Heart left ventricle (tissue), 16 donors: ENCODE results near the gene TREM1. TPM values are rescaled to one million over a fixed set of nuclear protein-coding genes. Genes with fewer than 3 reads are reported as not detected.

ENCODE experiments used
- ATAC-seq, 4 donors: fragments of 200-7000 bp; cut with Tn5 transposase; one replicate each; pipeline ENCODE4 v1.9.1; 2020 to 2022; ENCODE audit warnings: moderate library complexity in 4 of 4, mild to moderate bottlenecking in 3 of 4, moderate number of reproducible peaks in 1 of 4
- DNase-seq, 5 donors: peaks; one replicate each; pipeline ENCODE4 v3.0.0-alpha.2; 2020
- H3K27ac ChIP-seq, 12 donors: fragments of 200-600 bp; sonication (generic) in 4 of 12; one replicate each; pipeline versions ENCODE4 v1.5.0 to v1.8.0; 2016 to 2022; ENCODE audit warnings: mild to moderate bottlenecking in 2 of 12
- H3K27me3 ChIP-seq, 9 donors: fragments of 200-600 bp; sonication (generic) in 2 of 9; one replicate each; pipeline versions ENCODE4 v1.5.1 to v1.8.0; 2016 to 2022; ENCODE audit warnings: mild to moderate bottlenecking in 3 of 9
- H3K36me3 ChIP-seq, 9 donors: fragments of 200-600 bp; sonication (generic) in 2 of 9; one replicate each; pipeline versions ENCODE4 v1.5.0 to v1.8.0; 2018 to 2022; ENCODE audit warnings: mild to moderate bottlenecking in 2 of 9
- H3K4me1 ChIP-seq, 12 donors: fragments of 200-600 bp; sonication (generic) in 4 of 12; one replicate each; pipeline versions ENCODE4 v1.5.0 to v1.8.0; 2016 to 2022; ENCODE audit warnings: mild to moderate bottlenecking in 3 of 12
- H3K4me3 ChIP-seq, 12 donors: fragments of 200-600 bp; sonication (generic) in 4 of 12; one replicate each; pipeline versions ENCODE4 v1.5.0 to v1.8.0; 2017 to 2022; ENCODE audit warnings: mild to moderate bottlenecking in 9 of 12, moderate library complexity in 4 of 12
- H3K9me3 ChIP-seq, 12 donors: fragments of 200-600 bp; sonication (generic) in 4 of 12; one replicate each; pipeline versions ENCODE4 v1.5.0 to v1.8.0; 2016 to 2022; ENCODE audit warnings: mild to moderate bottlenecking in 1 of 12
- POLR2A ChIP-seq, 2 donors: fragments of 450-650 bp; IDR thresholded peaks; one replicate each; pipeline ENCODE4 v1.6.1; 2017; ENCODE audit warnings: antibody characterized with exemption in 2 of 2, mild to moderate bottlenecking in 2 of 2, moderate library complexity in 2 of 2
- WGBS, 4 donors: extraction: QIAGEN DNeasy Blood & Tissue Kit in 2 of 4; methylation state at CpG; one replicate each; pipeline versions ENCODE4 v1.1.5 to v1.1.7; 2013 to 2018; 5-methylcytosine and 5-hydroxymethylcytosine counted together
- intact Hi-C, 10 donors: fragments of 100-400 bp; cut with DNase I; formaldehyde crosslinking; loops; one replicate each; pipeline versions ENCODE4 v1.11.1 to v1.14.2; 2022
- polyA plus RNA-seq, 2 donors: library from polyadenylated mRNA; stranded (reverse); fragments of 200-250 nt; gene quantifications; one replicate each; pipeline ENCODE4 v1.2.3, GENCODE V29; 2013
- total RNA-seq, 9 donors: library from RNA; depleted of rRNA in 2 of 9; stranded (reverse); fragments of >200 nt in 2 of 9; fragmentation: NEBNext Ultra II Directional in 3 of 9; extraction: Animal tissue kit (Norgen Biotek cat#: 25700) in 3 of 9; gene quantifications; one replicate each; pipeline versions ENCODE4 v1.1.0 to v1.2.4, GENCODE V29; 2016 to 2023
- TF ChIP-seq, protein P1 (sequence below), 12 donors: fragments of 200-600 bp; sonication (generic) in 4 of 12; IDR thresholded peaks; one replicate each; pipeline versions ENCODE4 v1.5.0 to v1.8.0; 2018 to 2022; ENCODE audit warnings: antibody characterized with exemption in 12 of 12, mild to moderate bottlenecking in 5 of 12
- donor health status: ischemic (EF 13 %, LVEDD 7.1; RV severe dilation, severe dysfunction).
- donor health status: healthy with polysubstance abuse.
- donor health status: DM: no; HTN: yes; CAD: no.
- donor health status: DM: no; HTN: no; CAD: no.
- donor health status: ischemic (EF 25% LVEDD 6.9; RV normal size, moderate dysfunction).
- donor health status: ischemic (EF 25% LVEDD 5.7; RV mildly dilated, moderate dysfunction).
- donor health status: healthy.
- donor health status: DM: yes; HTN: yes; CAD: no.
- donor health status: ischemic (EF 35%, LVEDD 5.7; RV mildly dilated, moderate dysfunction).
- donor health status: nonischemic (EF 11% LVEDD 7.7; RV severe dilation, severe dysfunction).
- donor health status: DM: yes; HTN: yes; CAD: no.
- donor health status: PGD.
- donor health status: ischemic (EF 29% LVEDD 5.4; RV normal size, mild dysfunction).
- donor health status: nonischemic (EF 23%, LVEDD 6.1; RV moderate dilation, normal function).

TREM1 gene
- total and polyA plus RNA-seq, 11 donors: 0.19 to 18.4 (median 0.75) TPM

DNA sequence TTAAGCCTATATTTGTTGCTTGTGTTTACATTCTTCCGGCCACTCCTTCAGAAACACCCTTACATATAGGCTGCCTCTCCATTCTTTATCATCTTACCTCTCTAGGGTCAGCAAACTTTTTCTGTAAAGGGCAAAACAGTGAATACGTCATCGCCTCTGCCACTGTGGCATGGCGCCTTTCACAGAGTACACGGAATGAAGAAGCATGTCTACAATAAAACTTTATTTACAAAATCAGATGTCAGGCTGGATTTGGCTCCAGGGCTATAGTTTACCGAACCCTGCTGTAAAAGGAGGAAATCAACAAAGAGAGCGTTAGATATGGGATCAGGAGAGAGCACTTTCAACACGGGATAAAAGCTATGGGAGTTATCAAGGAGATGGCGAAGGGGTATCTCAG, 39.6 kb upstream of the TREM1 start:
- intact Hi-C loops: no loop called here
- no peaks in the 10 kb centered on the region for H3K4me1 ChIP-seq
- no peaks in the 10 kb centered on the region for H3K9me3 ChIP-seq
- no peaks in the 10 kb centered on the region for H3K36me3 ChIP-seq
- no peak overlapping the region for H3K4me3 ChIP-seq
- TF ChIP-seq POLR2A (IDR thresholded peaks at IDR 0.05): no peak
- TF ChIP-seq, protein P1, sequence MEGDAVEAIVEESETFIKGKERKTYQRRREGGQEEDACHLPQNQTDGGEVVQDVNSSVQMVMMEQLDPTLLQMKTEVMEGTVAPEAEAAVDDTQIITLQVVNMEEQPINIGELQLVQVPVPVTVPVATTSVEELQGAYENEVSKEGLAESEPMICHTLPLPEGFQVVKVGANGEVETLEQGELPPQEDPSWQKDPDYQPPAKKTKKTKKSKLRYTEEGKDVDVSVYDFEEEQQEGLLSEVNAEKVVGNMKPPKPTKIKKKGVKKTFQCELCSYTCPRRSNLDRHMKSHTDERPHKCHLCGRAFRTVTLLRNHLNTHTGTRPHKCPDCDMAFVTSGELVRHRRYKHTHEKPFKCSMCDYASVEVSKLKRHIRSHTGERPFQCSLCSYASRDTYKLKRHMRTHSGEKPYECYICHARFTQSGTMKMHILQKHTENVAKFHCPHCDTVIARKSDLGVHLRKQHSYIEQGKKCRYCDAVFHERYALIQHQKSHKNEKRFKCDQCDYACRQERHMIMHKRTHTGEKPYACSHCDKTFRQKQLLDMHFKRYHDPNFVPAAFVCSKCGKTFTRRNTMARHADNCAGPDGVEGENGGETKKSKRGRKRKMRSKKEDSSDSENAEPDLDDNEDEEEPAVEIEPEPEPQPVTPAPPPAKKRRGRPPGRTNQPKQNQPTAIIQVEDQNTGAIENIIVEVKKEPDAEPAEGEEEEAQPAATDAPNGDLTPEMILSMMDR (IDR thresholded peaks at IDR 0.05): no peak
- H3K27me3 ChIP-seq: peaks cover 0 to 59% (median 23%) of the 10 kb centered on the region in 9 donors
- DNase-seq: no peak
- WGBS, 4 donors: 54 to 65% (median 58%) methylated on average over 9 of the region's 9 CpGs
- H3K27ac ChIP-seq: no peak overlapping the region
- ATAC-seq: no peak

GRCh38 chr6:41325446-41326066, 39.1 kb upstream of the TREM1 start:
- WGBS, 4 donors: 48 to 64% (median 56%) methylated on average over 4 of the region's 4 CpGs
- H3K4me1 ChIP-seq: no peaks in the 10 kb centered on the region
- no peak overlapping the region for H3K4me3 ChIP-seq

DNA sequence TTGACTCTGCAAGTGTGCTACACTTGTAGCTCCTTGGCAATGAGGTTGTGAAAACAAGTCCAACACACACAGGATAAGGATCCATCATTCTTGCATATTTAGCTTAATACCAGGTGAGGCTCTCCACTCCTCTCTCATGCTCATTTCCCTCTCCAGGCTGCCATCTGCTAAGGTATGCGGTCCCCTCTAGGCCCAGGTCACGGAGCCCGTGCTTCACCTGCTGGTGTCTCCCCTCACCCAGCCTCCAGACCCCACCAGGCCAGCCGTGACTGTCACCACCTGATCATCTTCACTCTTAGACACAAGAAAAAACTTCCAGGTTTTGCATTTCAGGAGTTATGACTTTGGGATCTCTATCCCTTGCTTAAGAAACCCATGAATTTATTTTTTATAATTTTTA, 34.7 kb upstream of the TREM1 start:
- Histone ChIP-seq H3K4me1 (peaks cover 0 to 12% (median 1%) of the 10 kb centered on the region in 12 donors), H3K27me3 (peaks cover 0 to 54% (median 9%) of the 10 kb centered on the region in 9 donors), H3K27ac (no peak overlapping the region), H3K36me3 (no peaks in the 10 kb centered on the region), H3K4me3 (no peak overlapping the region), H3K9me3 (no peaks in the 10 kb centered on the region)
- WGBS, 4 donors: 76 to 92% (median 83%) methylated on average over 4 of the region's 4 CpGs
- intact Hi-C loops: loop anchor here in 1 of 10 donors (5.0 kb wide), 1 partner anchor 229 kb away; no protein-coding TSS in a partner anchor
- TF ChIP-seq, protein P1 (IDR thresholded peaks at IDR 0.05): no peak
- TF ChIP-seq POLR2A (IDR thresholded peaks at IDR 0.05): no peak
- ATAC-seq: no peak
- no peak for DNase-seq

More at GRCh38 chr6:41325446-41326066, 39.1 kb upstream of the TREM1 start:
- Histone ChIP-seq H3K9me3 (no peaks in the 10 kb centered on the region), H3K36me3 (no peaks in the 10 kb centered on the region), H3K27ac (no peak overlapping the region), H3K27me3 (peaks cover 0 to 59% (median 23%) of the 10 kb centered on the region in 9 donors)
- intact Hi-C loops: no loop called here
- ATAC-seq (no peak), DNase-seq (no peak)
- TF ChIP-seq, protein P1 (IDR thresholded peaks at IDR 0.05): no peak
- no peak for TF ChIP-seq POLR2A (IDR thresholded peaks at IDR 0.05)

DNA sequence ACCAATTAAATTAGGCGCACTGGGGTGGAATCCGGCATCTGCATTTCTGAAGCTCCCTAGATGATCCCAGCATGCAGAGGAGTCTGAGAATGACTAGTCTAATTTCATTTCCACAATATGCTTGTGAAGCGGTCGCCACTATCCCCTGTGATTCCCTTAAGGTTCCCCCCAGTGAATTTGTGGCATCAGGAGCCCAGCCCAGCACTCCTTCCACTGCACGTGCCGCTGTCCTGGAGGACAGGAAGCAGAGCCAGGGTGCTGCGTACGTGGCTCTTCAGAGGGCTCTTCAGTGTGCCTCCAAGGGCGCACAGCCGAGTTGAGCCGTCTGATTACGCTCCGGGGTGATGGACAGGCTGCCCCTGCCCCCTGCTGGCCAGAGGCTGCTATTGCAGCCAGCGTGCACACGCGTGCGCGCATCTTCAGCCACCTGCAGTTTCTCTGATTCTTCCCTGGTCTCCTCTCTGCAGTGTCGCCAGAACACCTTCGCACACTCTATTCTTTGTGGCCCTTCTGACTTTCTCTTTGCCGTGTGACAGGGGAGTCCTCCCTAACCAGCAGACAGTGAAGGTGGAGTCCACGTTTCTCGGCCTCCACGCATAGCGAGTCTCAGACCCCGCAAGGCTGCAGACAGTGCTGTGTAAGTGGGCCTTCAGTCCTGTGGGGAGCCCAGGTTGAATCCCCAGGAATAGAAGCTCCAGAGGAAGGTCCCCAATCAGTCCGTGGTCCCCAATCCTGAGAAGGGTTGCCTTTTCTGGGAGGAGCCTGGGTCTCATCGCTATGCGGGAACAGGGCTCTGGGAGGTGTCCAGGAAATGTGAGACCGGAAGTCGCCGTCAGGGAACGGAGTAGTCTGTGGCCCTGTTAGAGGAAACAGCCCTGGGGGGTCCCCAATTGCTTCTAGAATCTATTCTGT, 32.4 kb upstream of the TREM1 start:
- no peak overlapping the region for H3K27ac ChIP-seq
- no peaks in the 10 kb centered on the region for H3K36me3 ChIP-seq
- ATAC-seq: peak; percentile 92 to 98 (median 96)
- H3K4me3 ChIP-seq: peak overlapping the region in 10 of 12 donors; percentile 6 to 43 (median 30)
- TF ChIP-seq, protein P1 (IDR thresholded peaks at IDR 0.05): peak; percentile 98 to 100 (median 99)
- no peak for TF ChIP-seq POLR2A (IDR thresholded peaks at IDR 0.05)
- peak; percentile 69 to 91 (median 84) for DNase-seq
- H3K27me3 ChIP-seq: peaks cover 0 to 53% (median 8%) of the 10 kb centered on the region in 9 donors
- H3K9me3 ChIP-seq: no peaks in the 10 kb centered on the region
- 15 to 20% (median 18%) methylated on average over 26 to 33 of the region's 33 CpGs for WGBS, 4 donors
- intact Hi-C loops: loop anchor here in 8 of 10 donors (2.0 to 10.0 kb wide), 8 partner anchors 40 to 312 kb away; no protein-coding TSS in a partner anchor
- peaks cover 0 to 12% (median 1%) of the 10 kb centered on the region in 12 donors for H3K4me1 ChIP-seq
